Neutrophil (primary cell): ENCODE data around the gene FAM161B.

Source experiments
- H3K27ac ChIP-seq: fragments of 200-600 bp; sonication (generic); 2 replicates; pipeline ENCODE4 v1.5.1; 2016; ENCODE audit warnings: mild to moderate bottlenecking, moderate library complexity
- H3K27me3 ChIP-seq: fragments of 200-600 bp; sonication (generic); 2 replicates; pipeline ENCODE4 v1.6.0; 2016; ENCODE audit warnings: mild to moderate bottlenecking
- H3K36me3 ChIP-seq: fragments of 200-600 bp; sonication (generic); 2 replicates; pipeline ENCODE4 v1.5.1; 2017
- H3K4me1 ChIP-seq, 2 experiments: fragments of 200-600 bp in 1 of 2; sonication (generic) in 1 of 2; 1 replicate in 1 of 2; 2 replicates in 1 of 2; pipeline versions ENCODE4 v1.5.1 to v1.6.1; 2013 to 2016; ENCODE audit warnings: low read depth in 1 of 2, low read length in 1 of 2, mild to moderate bottlenecking in 1 of 2, moderate library complexity in 1 of 2; ENCODE audit not compliant: control insufficient read depth in 1 of 2, insufficient read depth in 1 of 2
- H3K4me3 ChIP-seq, 2 experiments: fragments of 200-600 bp in 1 of 2; sonication (generic) in 1 of 2; 1 replicate in 1 of 2; 2 replicates in 1 of 2; pipeline ENCODE4 v1.5.1; 2013 to 2016; ENCODE audit warnings: low read depth in 1 of 2, low read length in 1 of 2, mild to moderate bottlenecking in 1 of 2, moderate library complexity in 1 of 2
- H3K9me3 ChIP-seq: fragments of 200-600 bp; sonication (generic); 2 replicates; pipeline ENCODE4 v1.5.1; 2016
- TF ChIP-seq, protein P1 (sequence below): fragments of 200-600 bp; sonication (generic); IDR thresholded peaks from 2 replicates; pipeline ENCODE4 v1.5.1; 2016; ENCODE audit warnings: antibody characterized with exemption

Gene FAM161B

GRCh38 chr14:73955674-73956073, 5.8 kb upstream of the FAM161B start:
- H3K27me3 ChIP-seq = no peaks in the 10 kb centered on the region
- H3K9me3 ChIP-seq = no peaks in the 10 kb centered on the region
- no peak overlapping the region for H3K4me3 ChIP-seq
- TF ChIP-seq, protein P1, sequence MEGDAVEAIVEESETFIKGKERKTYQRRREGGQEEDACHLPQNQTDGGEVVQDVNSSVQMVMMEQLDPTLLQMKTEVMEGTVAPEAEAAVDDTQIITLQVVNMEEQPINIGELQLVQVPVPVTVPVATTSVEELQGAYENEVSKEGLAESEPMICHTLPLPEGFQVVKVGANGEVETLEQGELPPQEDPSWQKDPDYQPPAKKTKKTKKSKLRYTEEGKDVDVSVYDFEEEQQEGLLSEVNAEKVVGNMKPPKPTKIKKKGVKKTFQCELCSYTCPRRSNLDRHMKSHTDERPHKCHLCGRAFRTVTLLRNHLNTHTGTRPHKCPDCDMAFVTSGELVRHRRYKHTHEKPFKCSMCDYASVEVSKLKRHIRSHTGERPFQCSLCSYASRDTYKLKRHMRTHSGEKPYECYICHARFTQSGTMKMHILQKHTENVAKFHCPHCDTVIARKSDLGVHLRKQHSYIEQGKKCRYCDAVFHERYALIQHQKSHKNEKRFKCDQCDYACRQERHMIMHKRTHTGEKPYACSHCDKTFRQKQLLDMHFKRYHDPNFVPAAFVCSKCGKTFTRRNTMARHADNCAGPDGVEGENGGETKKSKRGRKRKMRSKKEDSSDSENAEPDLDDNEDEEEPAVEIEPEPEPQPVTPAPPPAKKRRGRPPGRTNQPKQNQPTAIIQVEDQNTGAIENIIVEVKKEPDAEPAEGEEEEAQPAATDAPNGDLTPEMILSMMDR = no peak
- H3K27ac ChIP-seq = no peak overlapping the region
- H3K36me3 ChIP-seq = peaks cover 54% of the 10 kb centered on the region
- H3K4me1 ChIP-seq = peaks cover 0 to 2% of the 10 kb centered on the region in 2 experiments

DNA sequence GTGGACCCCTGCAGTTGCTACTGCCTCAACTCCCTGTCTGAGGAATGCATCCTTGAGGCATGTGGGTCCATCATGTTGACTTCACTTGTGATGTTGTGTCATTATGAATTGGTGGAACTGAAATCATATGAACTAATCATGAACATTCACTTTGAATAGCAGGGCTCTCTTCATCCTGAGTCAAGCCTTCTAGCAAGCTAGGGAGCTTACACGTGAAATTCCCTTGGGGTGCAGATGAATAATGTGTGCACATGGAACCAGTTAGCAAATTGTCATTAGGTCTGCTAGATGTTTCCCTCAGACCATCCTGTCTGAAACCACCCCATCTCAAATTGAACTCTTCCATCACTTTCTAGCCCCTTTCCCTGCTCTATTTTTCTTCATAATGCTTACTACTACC, 3.8 kb upstream of the FAM161B start:
- peaks cover 34% of the 10 kb centered on the region for H3K36me3 ChIP-seq
- H3K4me1 ChIP-seq = peaks cover 0 to 13% of the 10 kb centered on the region in 2 experiments
- H3K27me3 ChIP-seq = no peaks in the 10 kb centered on the region
- TF ChIP-seq, protein P1 = no peak
- H3K27ac ChIP-seq = no peak overlapping the region
- no peaks in the 10 kb centered on the region for H3K9me3 ChIP-seq
- H3K4me3 ChIP-seq = no peak overlapping the region

GRCh38 chr14:73945159-73945670, 4.7 kb downstream of the FAM161B start:
- no peak overlapping the region for H3K4me3 ChIP-seq
- no peak overlapping the region for H3K27ac ChIP-seq
- no peaks in the 10 kb centered on the region for H3K9me3 ChIP-seq
- TF ChIP-seq, protein P1 = no peak
- no peaks in the 10 kb centered on the region for H3K27me3 ChIP-seq
- no peaks in the 10 kb centered on the region for H3K36me3 ChIP-seq
- peaks cover 16 to 29% of the 10 kb centered on the region in 2 experiments for H3K4me1 ChIP-seq

GRCh38 chr14:73944432-73945158, 5.3 kb downstream of the FAM161B start:
- Histone ChIP-seq H3K27me3 (no peaks in the 10 kb centered on the region), H3K36me3 (no peaks in the 10 kb centered on the region), H3K27ac (no peak overlapping the region), H3K9me3 (no peaks in the 10 kb centered on the region), H3K4me1 (peaks cover 16 to 28% of the 10 kb centered on the region in 2 experiments), H3K4me3 (no peak overlapping the region)
- TF ChIP-seq, protein P1 = no peak

GRCh38 chr14:73943083-73943482, 6.8 kb downstream of the FAM161B start:
- TF ChIP-seq, protein P1 = no peak
- Histone ChIP-seq H3K4me3 (no peak overlapping the region), H3K27ac (peak overlapping the region; percentile 41), H3K27me3 (no peaks in the 10 kb centered on the region), H3K9me3 (no peaks in the 10 kb centered on the region), H3K36me3 (no peaks in the 10 kb centered on the region), H3K4me1 (peaks cover 16 to 22% of the 10 kb centered on the region in 2 experiments)
